Right lobe of liver (tissue), 4 donors: ENCODE results near the gene PFKP.

Source experiments
- CTCF ChIP-seq, 4 donors: fragments of 200-600 bp in 3 of 4; fragments of 450-650 bp in 1 of 4; IDR thresholded peaks; one replicate each; pipeline versions ENCODE4 v1.5.1 to v1.8.0; 2016 to 2022; ENCODE audit warnings: antibody characterized with exemption in 4 of 4, mild to moderate bottlenecking in 2 of 4
- POLR2A ChIP-seq: fragments of 450-650 bp; IDR thresholded peaks from one replicate; pipeline ENCODE4 v1.6.1; 2017; ENCODE audit warnings: antibody characterized with exemption, mild to moderate bottlenecking
- donor health status: DM: no; HTN: no; CAD: no.
- donor health status: DM: no; HTN: no; CAD: no.
- donor health status: DM: no; HTN: yes; CAD: no.

- TF ChIP-seq POLR2A (no peak), CTCF (IDR thresholded peaks at IDR 0.05) (no peak)
Observed at GRCh38 chr10:3091921-3092320, 24.6 kb downstream of the PFKP start.
